Eye (tissue), 1 donor: ENCODE data around the gene TIGD2.
"Not testable (repeated sequence)": the region's sequence is repeated elsewhere in the genome, so short reads cannot be mapped to it uniquely, and the experiment has no call there.

Source experiments
- DNase-seq: peaks from one replicate; pipeline ENCODE4 v3.0.0-alpha.2; 2015

The TIGD2 gene

GRCh38 chr4:89121387-89122068, 10.2 kb downstream of the TIGD2 start:
- no peak for DNase-seq

GRCh38 chr4:89123451-89123851, 12.1 kb downstream of the TIGD2 start:
- DNase-seq, result no peak

GRCh38 chr4:89125901-89126782, 14.8 kb downstream of the TIGD2 start:
- no peak for DNase-seq

GRCh38 chr4:89129080-89129640, 17.8 kb downstream of the TIGD2 start:
- DNase-seq, result no peak

- peak; percentile 28 for DNase-seq
Observed at GRCh38 chr4:89134775-89135319, 23.5 kb downstream of the TIGD2 start.

DNA sequence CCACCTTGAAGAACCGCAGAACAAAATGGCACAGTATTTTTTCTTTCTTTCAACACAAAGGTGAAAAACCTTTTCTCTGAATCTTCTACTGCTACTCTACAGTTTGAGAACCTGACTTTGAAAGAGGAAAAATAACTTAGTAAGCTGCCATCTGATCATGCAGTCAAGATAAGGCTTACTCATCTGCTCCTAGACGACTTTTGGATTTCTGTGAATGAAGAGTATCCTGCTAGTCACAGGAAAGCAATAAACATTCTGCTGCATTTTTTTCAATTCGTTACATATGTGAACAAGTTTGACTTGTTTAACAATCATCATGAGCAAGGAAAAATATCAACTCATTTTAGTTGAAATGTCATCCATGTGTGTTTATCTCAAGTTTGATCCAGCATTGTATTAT, 25.2 kb downstream of the TIGD2 start:
- no peak for DNase-seq

GRCh38 chr4:89137231-89137630, 25.9 kb downstream of the TIGD2 start:
- DNase-seq, result no peak

DNA sequence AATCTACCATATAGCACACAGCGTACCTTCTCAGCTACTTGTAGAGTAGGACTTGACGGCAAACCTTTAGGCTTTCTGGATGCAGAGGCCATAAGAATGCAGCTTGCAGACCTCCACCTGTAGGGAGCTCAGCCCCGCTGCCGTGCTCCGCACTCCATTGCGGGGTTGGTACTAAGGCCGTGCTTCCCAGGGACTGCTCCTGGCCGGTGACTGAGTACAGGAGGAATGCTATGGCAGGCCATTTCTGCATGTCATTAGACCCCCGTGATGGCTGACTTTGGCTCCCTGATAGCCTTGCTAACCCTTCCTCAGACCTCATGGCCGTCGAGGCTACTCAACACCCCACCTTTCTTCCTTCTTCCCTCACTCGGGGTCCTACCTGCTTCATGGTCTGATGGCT, 26.4 kb downstream of the TIGD2 start:
- no peak for DNase-seq

DNA sequence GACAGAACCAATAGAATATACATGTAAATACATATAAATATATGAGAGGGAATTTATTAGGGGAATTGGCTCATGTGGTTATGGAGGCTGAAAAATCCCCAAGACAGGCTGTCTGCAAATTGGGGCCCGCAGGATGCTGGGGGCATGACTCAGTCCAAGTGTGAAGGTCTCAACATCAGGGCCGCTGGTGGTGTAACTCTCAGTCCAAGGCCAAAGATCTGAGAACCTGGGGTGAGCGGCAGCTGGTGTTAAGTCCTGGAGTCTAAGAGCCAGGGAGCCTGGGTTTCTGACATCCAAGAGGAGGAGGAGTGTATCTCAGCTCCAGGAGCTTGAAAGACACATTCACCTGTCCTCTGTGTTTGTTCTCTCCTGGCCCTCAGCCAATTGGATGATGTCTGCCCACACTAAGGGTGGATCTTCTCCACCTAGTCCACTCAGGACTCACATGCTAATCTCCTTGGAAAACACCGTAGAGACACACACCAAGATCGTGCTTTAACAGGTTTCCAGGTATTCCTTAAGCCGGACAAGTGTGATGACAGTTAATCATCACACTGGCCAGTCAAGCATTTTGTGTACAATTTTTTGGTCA, 28.9 kb downstream of the TIGD2 start:
- DNase-seq, result no peak

- DNase-seq, result no peak
Observed at GRCh38 chr4:89142691-89143669, 31.6 kb downstream of the TIGD2 start.

GRCh38 chr4:89144652-89145051, 33.3 kb downstream of the TIGD2 start:
- not testable (repeated sequence) for DNase-seq

DNA sequence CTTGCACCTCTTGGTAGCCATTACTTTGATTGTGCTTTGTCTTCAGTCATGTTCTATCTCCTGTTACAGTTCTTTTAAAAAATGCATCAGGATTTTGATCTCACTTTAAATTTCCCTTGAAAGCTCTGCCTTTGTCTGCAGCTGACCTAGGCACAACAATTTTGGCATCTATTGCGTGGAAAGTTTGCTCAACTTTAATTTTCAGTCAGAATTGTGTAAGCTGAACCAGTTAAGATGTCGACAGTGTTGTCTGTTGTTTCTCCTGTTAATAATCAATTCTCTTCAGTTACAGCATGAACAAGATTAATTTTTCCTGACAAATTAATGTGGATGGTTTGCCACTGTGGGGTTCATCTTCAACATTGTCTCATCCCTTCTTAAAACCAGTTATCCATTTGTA, 34.9 kb downstream of the TIGD2 start:
- no peak for DNase-seq

GRCh38 chr4:89152972-89153371, 41.6 kb downstream of the TIGD2 start:
- peak; percentile 64 for DNase-seq

GRCh38 chr4:89156174-89156914, 45.0 kb downstream of the TIGD2 start:
- DNase-seq, result no peak

DNA sequence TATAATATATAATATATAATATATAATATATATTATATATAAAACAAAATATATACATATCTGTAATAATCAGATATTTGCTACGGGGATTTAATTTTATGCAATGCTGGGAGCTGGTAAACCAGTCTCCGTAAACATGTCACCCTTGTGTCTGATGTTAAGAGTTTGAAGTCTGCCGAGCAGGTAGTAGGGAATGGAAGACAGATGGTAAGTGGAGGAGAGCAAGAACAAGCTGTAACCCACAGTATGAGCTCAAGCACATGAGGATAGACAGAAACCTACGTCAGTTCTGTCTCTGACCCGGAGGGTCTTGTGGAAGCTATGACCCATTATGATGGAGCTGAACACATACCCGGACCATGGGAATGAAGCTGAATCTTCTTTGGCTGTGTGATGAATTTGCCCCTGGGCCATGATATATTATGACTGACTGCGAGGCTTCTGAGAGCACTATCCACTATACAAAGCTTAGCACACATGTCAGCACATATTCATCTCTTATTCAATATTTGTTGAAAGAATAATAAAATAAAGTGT, 46.2 kb downstream of the TIGD2 start:
- DNase-seq, result peak; percentile 37

DNA sequence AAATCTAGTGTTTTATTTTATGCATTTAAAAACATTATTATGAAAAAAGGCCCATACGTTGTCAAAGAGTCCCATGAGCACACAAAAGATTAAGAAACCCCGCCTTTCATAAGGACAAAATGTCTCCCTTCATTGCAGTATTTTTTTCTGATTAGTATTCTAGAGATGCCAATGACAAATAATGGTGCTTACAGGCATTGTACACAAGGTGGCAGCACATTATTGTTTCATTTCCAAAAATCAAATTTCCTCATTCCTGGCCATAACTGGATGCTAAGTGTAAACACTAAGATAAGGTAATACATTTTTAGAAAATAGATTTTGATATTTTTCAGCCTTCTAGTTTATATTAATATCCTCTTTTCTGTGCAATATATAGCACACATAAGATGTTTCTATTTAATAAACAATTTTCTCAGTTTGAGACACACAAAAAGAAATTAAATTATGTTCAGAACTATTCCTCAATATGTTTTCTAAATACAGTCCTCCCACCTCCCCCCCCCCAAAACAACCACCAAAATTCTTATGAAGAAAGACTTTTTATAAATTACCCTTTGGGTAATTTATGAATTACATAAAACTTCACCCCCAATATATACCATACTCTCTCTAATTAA, 47.7 kb downstream of the TIGD2 start:
- DNase-seq, result peak; percentile 80

- no peak for DNase-seq
Observed at GRCh38 chr4:89160806-89161205, 49.5 kb downstream of the TIGD2 start.

- no peak for DNase-seq
Observed at GRCh38 chr4:89161841-89162240, 50.5 kb downstream of the TIGD2 start.

DNA sequence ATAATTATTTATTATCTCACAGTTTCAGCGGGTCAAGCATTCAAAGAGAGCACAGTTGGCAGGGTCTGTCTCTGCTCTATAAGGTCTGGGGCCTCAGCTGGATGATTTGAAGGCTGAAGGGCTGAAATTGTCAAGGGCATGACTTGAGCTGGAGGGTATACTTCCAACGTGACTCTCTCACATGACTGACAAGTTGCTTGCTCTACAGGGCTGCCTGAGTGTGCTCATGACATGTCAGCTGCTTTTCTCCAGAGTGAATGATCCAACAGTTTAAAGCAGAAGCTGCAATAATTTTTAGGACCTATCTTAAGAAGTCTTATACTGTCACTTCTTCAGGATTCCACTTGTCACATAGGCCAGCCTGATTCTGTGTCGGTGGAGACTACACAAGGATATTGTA, 51.2 kb downstream of the TIGD2 start:
- DNase-seq, result peak; percentile 45

DNA sequence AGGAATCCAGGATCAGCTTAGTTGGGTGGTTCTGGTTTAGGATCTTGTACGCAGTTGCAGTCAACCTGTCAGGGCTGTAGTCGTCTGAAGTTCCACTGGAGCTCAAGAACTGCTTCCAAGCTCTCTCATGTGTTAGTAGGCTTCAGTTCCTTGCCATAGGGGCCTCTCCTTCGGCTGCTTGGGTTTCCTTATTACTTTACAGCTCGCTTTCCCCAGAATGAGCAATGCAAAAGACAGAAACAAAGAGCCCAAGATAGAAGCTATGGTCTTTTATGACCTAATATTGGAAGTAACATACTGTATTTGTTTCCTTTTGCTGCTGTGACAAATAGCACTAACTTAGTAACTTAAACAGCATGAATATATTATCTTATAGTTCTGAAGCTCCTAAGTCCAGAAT, 51.7 kb downstream of the TIGD2 start:
- DNase-seq, result no peak
